Right lobe of liver (tissue), 6 donors: ENCODE measurements around the gene LIMS1. TPM values are rescaled to one million over a fixed set of nuclear protein-coding genes. Genes with fewer than 3 reads are reported as not detected.

Experiments used
- ATAC-seq, 4 donors: fragments of 200-7000 bp; cut with Tn5 transposase; one replicate each; pipeline ENCODE4 v1.9.1; 2020; ENCODE audit warnings: mild to moderate bottlenecking in 4 of 4, moderate library complexity in 4 of 4
- DNase-seq, 3 donors: peaks; one replicate each; pipeline ENCODE4 v3.0.0-alpha.2; 2020
- H3K27ac ChIP-seq, 3 donors: fragments of 200-600 bp; one replicate each; pipeline ENCODE4 v1.8.0; 2022
- H3K27me3 ChIP-seq, 2 donors: fragments of 200-600 bp; one replicate each; pipeline ENCODE4 v1.8.0; 2022
- H3K36me3 ChIP-seq, 4 donors: fragments of 200-600 bp; sonication (generic) in 1 of 4; one replicate each; pipeline versions ENCODE4 v1.5.1 to v1.8.0; 2017 to 2022; ENCODE audit warnings: control low read depth in 1 of 4
- H3K4me1 ChIP-seq, 4 donors: fragments of 200-600 bp; sonication (generic) in 1 of 4; one replicate each; pipeline versions ENCODE4 v1.5.1 to v1.8.0; 2017 to 2022; ENCODE audit warnings: control low read depth in 1 of 4
- H3K4me3 ChIP-seq, 3 donors: fragments of 200-600 bp; one replicate each; pipeline ENCODE4 v1.8.0; 2022
- H3K9me3 ChIP-seq, 4 donors: fragments of 200-600 bp; sonication (generic) in 1 of 4; one replicate each; pipeline versions ENCODE4 v1.5.1 to v1.8.0; 2017 to 2022; ENCODE audit warnings: control low read depth in 1 of 4
- CTCF ChIP-seq, 4 donors: fragments of 200-600 bp in 3 of 4; fragments of 450-650 bp in 1 of 4; IDR thresholded peaks; one replicate each; pipeline versions ENCODE4 v1.5.1 to v1.8.0; 2016 to 2022; ENCODE audit warnings: antibody characterized with exemption in 4 of 4, mild to moderate bottlenecking in 2 of 4
- POLR2A ChIP-seq: fragments of 450-650 bp; IDR thresholded peaks from one replicate; pipeline ENCODE4 v1.6.1; 2017; ENCODE audit warnings: antibody characterized with exemption, mild to moderate bottlenecking
- WGBS: methylation state at CpG from one replicate; pipeline ENCODE4 v1.1.6; 2018; ENCODE audit warnings: low coverage, low lambda C conversion rate; ENCODE audit not compliant: insufficient coverage; ENCODE audit errors: missing lambda C conversion rate; 5-methylcytosine and 5-hydroxymethylcytosine counted together
- intact Hi-C, 2 donors: fragments of 100-400 bp; cut with DNase I; formaldehyde crosslinking; loops; one replicate each; pipeline versions ENCODE4 v1.11.2 to v1.14.1; 2022
- total RNA-seq, 6 experiments: library from RNA; depleted of rRNA in 2 of 6; stranded (reverse); fragments of >200 nt in 2 of 6; fragmentation: NEBNext Ultra II Directional in 3 of 6; extraction: Animal tissue kit (Norgen Biotek cat#: 25700) in 3 of 6; gene quantifications; one replicate each; pipeline versions ENCODE4 v1.1.0 to v1.2.4, GENCODE V29; 2016 to 2023
- donor health status: DM: no; HTN: yes; CAD: no.
- donor health status: DM: no; HTN: no; CAD: no.
- donor health status: DM: no; HTN: no; CAD: no.
- donor health status: DM: no; HTN: yes; CAD: no.
- donor health status: DM: no; HTN: yes; CAD: no.

The LIMS1 gene
- total RNA-seq, 6 experiments from 2014 or later: 15.7 to 33.0 (median 18.7) TPM

GRCh38 chr2:108604196-108604595 is 69.9 kb downstream of the LIMS1 start:
- intact Hi-C loops: no loop called here
- TF ChIP-seq CTCF (IDR thresholded peaks at IDR 0.05) (no peak), POLR2A (no peak)
- Histone ChIP-seq H3K9me3 (no peaks in the 10 kb centered on the region), H3K4me1 (no peaks in the 10 kb centered on the region), H3K27ac (no peak overlapping the region), H3K4me3 (no peak overlapping the region), H3K27me3 (no peaks in the 10 kb centered on the region), H3K36me3 (no peaks in the 10 kb centered on the region)
- WGBS: 63% methylated on average over 4 of the region's 4 CpGs
- DNase-seq (no peak), ATAC-seq (no peak)

- TF ChIP-seq CTCF (IDR thresholded peaks at IDR 0.05) (no peak), POLR2A (no peak)
- Histone ChIP-seq H3K36me3 (no peaks in the 10 kb centered on the region), H3K4me3 (no peak overlapping the region), H3K9me3 (no peaks in the 10 kb centered on the region), H3K27ac (no peak overlapping the region), H3K27me3 (no peaks in the 10 kb centered on the region), H3K4me1 (no peaks in the 10 kb centered on the region)
- ATAC-seq (no peak), DNase-seq (no peak)
- intact Hi-C loops: no loop called here
- WGBS: no CpG with 5 or more reads among the region's 3 CpGs
Observed at GRCh38 chr2:108605947-108606346, 71.7 kb downstream of the LIMS1 start.

GRCh38 chr2:108607706-108608301 is 73.5 kb downstream of the LIMS1 start:
- intact Hi-C loops: no loop called here
- Histone ChIP-seq H3K4me3 (no peak overlapping the region), H3K9me3 (no peaks in the 10 kb centered on the region), H3K27ac (no peak overlapping the region), H3K27me3 (no peaks in the 10 kb centered on the region), H3K4me1 (no peaks in the 10 kb centered on the region), H3K36me3 (no peaks in the 10 kb centered on the region)
- peak; percentile 37 to 53 (median 45) for ATAC-seq
- no peak for DNase-seq
- 78% methylated on average over 3 of the region's 3 CpGs for WGBS
- TF ChIP-seq CTCF (IDR thresholded peaks at IDR 0.05) (peak; percentile 26 to 45 (median 38)), POLR2A (no peak)

GRCh38 chr2:108611021-108611420 is 76.8 kb downstream of the LIMS1 start:
- intact Hi-C loops: no loop called here
- Histone ChIP-seq H3K9me3 (no peaks in the 10 kb centered on the region), H3K4me1 (no peaks in the 10 kb centered on the region), H3K36me3 (no peaks in the 10 kb centered on the region), H3K27ac (no peak overlapping the region), H3K27me3 (no peaks in the 10 kb centered on the region), H3K4me3 (no peak overlapping the region)
- no peak for TF ChIP-seq CTCF (IDR thresholded peaks at IDR 0.05)
- no peak for TF ChIP-seq POLR2A
- 57% methylated on average over 5 of the region's 5 CpGs for WGBS
- no peak for ATAC-seq
- DNase-seq: no peak

- intact Hi-C loops: no loop called here
- DNase-seq (no peak), ATAC-seq (peak in 3 of 4 donors; percentile 35 to 65 (median 45))
- H3K27me3 ChIP-seq: no peaks in the 10 kb centered on the region
- H3K27ac ChIP-seq: no peak overlapping the region
- TF ChIP-seq CTCF (IDR thresholded peaks at IDR 0.05) (no peak), POLR2A (no peak)
- no peak overlapping the region for H3K4me3 ChIP-seq
- H3K9me3 ChIP-seq: no peaks in the 10 kb centered on the region
- no peaks in the 10 kb centered on the region for H3K4me1 ChIP-seq
- WGBS: 52% methylated on average over 5 of the region's 5 CpGs
- no peaks in the 10 kb centered on the region for H3K36me3 ChIP-seq
Observed at GRCh38 chr2:108612153-108612513, 77.9 kb downstream of the LIMS1 start.
